NOMO-1 treated with DMSO at 0.1 percent for 48 hours (cell line): ENCODE measurements around the gene AGPAT3.
"Not testable (repeated sequence)": the region's sequence is repeated elsewhere in the genome, so short reads cannot be mapped to it uniquely, and the experiment has no call there.

Experiments
- DNase-seq: peaks from one replicate; lab custom pipeline; 2025; ENCODE audit not compliant: unreplicated experiment; lab: John Stamatoyannopoulos, UW

Gene AGPAT3

DNA sequence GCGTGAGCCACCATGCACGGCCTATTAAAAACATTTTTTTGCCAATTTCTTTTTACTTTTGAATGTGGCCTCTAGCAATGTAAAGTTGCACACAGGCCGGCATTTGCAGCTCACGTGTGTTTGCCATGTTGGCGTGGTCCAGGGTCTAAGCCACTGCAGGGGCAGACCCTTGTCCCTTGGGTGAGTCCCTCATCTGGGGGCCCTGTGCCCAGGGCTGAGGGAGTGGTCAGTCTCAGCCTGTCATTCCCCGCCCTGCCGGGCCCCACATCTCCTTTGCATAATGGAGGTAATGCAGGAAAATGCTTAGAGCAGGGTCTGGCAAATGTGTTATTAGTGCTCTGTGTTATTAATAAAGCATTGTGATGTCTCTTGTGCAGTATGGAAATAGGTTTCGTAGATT lies 16.9 kb downstream of the AGPAT3 start:
- no peak for DNase-seq

- no peak for DNase-seq
These were observed 18.0 kb downstream of the AGPAT3 start for GRCh38 chr21:43882952-43883545.

DNA sequence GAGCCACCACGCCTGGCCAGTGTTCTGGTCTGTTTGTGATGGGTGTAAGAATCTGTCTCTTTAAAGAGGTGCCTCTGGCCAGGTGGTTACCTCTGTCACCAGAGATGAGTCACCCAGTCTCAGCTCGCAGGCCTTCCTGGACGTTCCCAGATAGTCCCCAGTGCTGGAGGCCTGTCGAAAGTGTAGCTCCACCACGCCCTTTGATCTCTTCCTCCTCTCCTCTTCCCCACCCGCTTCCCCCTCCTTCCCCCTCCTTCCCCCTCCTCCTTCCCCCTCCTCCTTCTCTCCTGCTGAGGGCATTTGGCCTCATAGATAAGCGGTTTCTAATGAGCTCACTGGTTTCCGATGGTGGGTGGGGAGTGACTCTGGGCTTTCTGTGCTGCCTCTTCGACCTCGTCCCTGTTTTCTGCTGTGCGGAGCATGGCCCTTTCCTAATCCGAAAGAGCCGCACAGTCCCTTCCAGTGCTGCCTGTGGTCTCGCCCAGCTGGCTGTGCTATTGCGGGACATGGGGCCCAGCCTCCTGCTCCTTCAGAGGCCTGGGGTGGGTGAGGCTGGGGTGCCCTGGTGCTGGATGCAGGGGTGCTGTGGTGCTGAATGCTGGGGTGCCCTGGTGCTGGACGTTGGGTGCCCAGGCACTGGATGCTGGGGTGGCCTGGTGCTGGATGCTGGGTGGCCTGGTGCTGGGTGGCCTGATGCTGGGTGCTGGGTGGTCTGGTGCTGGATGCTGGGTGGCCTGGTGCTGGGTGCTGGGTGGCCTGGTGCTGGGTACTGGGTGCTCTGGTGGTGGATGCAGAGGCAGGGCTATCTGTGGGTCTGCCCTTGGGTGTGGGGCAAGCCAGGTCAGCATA lies 19.2 kb downstream of the AGPAT3 start:
- DNase-seq = peak; percentile 31

DNA sequence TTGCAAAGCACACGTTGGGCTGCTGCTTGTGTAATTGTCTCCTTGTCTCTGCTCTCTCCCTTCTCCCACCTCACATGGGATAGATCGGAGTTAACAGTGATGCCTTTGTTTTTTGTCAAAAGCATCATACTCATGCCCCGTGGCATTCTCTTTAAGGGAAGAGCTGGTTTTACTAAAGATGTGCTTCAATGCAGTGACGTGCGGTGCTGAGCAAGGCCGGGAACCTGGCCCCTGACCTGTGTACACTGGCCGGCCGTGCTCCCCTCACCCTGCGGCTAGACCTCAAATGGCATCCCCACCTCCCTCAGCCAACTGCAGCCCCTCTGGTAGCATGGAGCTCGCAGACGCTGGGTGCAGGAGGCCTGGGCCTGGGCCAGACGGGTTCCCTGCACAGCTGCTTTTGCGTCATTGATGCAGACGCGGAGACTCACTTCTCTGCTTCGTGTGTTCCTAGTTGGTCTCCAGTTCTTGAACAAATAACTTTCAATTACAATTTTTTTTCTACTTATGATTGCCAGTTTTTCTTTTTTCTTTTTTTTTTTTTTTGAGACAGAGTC lies 19.9 kb downstream of the AGPAT3 start:
- DNase-seq = no peak

DNA sequence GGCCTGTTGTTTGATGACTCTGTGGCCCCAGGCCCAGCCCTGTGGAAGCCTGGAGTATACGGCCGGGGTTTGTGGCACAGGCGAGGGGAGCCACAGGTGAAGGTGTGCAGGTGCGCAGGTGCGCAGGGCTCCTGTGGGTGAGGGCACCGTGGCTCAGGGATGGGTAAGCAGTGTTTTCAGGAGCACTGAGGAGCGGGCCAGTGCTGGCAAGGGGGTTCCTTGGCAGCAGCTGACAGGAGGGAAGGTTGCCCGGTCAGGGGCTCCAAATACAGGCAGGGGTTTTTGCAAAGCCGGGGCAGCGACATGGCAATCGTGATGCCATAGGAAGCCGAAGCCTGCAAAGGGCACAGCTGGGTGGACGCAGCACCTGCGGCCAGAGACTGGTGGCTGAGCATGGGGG lies 20.7 kb downstream of the AGPAT3 start:
- DNase-seq = no peak

DNA sequence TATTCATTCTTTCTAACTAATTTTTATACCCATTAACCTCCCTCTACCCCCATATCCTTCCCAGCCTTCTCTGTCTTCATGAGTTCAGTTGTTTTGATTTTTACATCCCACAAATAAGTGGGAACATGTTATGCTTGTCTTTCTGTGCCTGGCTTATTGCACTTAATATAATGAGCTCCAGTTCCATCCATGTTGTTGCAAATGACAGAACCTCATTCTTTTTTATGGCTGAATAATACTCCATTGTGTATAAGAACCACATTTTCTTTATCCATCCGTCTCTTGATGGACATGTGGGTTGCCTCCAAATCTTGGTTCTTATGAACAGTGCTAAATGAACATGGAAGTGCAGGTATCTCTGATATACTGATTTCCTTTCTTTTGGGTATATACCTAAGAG lies 21.5 kb downstream of the AGPAT3 start:
- no peak for DNase-seq

GRCh38 chr21:43889069-43889468 lies 24.0 kb downstream of the AGPAT3 start:
- DNase-seq = no peak

DNA sequence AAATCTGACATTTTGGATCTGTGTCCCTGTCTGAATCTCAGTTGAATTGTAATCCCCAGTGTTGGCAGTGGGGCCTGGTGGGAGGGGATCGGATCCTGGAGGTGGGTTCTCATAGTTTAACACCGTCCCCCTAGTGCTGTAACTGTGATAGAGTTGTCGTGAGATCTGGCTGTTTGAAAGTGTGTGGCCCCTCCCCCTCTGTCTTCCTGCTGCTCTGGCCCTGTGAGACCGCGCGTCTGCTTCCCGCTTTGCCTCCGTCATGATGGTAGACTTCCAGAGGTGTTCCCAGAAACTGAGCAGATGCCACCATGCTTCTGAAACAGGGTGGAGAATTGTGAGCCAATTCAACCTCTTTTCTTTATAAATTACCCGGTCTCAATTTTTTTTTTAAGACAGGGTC lies 25.0 kb downstream of the AGPAT3 start:
- no peak for DNase-seq

GRCh38 chr21:43892334-43892733 lies 27.3 kb downstream of the AGPAT3 start:
- DNase-seq = no peak

- DNase-seq = no peak
These were observed 28.0 kb downstream of the AGPAT3 start for GRCh38 chr21:43892984-43893535.

- DNase-seq = peak; percentile 20
These were observed 28.6 kb downstream of the AGPAT3 start for GRCh38 chr21:43893536-43894205.

GRCh38 chr21:43894206-43894577 lies 29.2 kb downstream of the AGPAT3 start:
- no peak for DNase-seq

DNA sequence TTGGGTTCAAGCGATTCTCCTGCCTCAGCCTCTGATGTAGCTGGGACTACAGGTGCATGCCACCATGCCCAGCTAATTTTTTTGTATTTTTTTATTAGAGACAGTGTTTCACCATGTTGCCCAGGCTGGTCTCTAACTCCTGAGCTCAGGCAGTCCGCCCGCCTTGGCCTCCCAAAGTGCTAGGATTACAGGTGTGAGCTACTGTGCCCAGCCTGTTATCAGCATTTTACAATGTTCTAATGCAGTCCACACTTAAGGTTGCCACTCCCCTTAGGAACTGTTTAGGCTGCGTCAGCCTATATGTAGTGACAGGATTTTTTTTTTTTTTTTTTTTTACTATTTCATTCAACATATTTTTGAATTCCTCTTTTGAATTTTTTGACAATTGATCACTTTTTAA lies 30.2 kb downstream of the AGPAT3 start:
- no peak for DNase-seq

DNA sequence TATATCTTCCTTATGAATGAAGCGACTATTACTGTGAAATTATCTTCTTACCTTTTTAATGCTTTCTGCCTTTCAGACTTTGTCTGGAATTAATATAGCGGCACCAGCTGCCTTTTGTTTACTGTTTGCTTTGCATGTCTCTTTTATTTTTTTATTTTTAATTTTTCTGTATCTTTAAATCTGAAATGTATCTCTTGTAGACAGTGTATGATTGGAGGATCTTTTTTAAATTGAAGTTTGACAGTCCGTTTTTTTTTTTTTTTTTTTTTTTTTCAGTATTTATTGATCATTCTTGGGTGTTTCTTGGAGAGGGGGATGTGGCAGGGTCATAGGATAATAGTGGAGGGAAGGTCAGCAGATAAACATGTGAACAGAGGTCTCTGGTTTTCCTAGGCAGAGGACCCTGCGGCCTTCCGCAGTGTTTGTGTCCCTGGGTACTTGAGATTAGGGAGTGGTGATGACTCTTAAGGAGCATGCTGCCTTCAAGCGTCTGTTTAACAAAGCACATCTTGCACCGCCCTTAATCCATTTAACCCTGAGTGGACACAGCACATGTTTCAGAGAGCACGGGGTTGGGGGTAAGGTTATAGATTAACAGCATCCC lies 31.8 kb downstream of the AGPAT3 start:
- DNase-seq = not testable (repeated sequence)

- no peak for DNase-seq
These were observed 34.5 kb downstream of the AGPAT3 start for GRCh38 chr21:43899307-43900077.

DNA sequence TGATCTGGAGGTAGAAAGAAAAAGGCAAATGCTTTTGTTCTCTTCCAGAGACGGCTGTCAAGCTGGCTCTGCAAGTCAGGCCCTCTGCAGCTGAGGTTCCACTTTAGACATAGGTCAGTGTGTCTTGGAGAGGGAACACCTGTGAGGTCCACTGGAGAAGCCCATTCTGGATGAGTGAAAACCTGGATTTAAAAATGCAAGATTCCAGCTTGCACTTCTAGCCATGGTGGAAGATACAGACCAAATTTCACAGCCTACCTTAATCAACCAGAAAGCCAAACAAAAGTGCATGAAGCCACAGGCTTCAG lies 35.0 kb downstream of the AGPAT3 start:
- DNase-seq = no peak

GRCh38 chr21:43900690-43901089 lies 35.7 kb downstream of the AGPAT3 start:
- no peak for DNase-seq

- no peak for DNase-seq
These were observed 37.4 kb downstream of the AGPAT3 start for GRCh38 chr21:43902441-43902840.

DNA sequence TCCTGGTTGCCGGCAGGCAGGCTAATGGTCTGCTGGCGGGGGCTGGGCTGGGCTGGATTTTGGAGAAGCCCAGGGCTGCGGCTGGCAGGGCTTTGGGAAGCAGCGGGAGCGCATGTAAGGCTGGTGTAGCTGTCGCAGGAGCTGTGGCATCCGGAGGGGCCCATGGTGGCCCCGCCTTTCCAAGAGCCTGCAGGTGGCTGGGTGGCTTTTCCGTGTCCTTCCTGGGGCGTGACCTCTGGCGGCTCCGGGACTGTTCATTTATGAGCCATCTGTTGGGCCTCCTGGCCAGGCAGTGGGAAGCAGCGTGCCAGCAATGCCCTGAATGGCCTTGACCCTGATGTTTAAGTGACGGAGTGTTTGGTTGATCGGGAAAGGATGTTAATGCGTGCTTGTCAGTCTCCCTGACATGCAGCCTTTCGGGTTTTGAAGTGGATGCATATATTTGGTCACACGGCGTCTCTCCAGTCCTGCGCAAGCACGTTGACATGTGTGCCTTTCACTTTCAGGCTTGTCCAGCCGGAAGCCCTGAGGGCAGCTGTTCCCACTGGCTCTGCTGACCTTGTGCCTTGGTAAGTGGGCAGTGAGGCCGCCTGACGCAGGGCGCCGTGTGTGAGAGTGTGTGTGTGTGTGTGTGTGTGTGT lies 38.5 kb downstream of the AGPAT3 start:
- no peak for DNase-seq

GRCh38 chr21:43904331-43904781 lies 39.3 kb downstream of the AGPAT3 start:
- DNase-seq = no peak
